ENCODE measurements around the gene CDC25B. TPM values are rescaled to one million over a fixed set of nuclear protein-coding genes. Genes with fewer than 3 reads are reported as not detected.

The CDC25B gene
- total and polyA plus RNA-seq, 2 of the 13 experiments (the other 11 are each of a cell fraction or from before 2014, with no cell fraction given) = 14.5 to 19.4 TPM

DNA sequence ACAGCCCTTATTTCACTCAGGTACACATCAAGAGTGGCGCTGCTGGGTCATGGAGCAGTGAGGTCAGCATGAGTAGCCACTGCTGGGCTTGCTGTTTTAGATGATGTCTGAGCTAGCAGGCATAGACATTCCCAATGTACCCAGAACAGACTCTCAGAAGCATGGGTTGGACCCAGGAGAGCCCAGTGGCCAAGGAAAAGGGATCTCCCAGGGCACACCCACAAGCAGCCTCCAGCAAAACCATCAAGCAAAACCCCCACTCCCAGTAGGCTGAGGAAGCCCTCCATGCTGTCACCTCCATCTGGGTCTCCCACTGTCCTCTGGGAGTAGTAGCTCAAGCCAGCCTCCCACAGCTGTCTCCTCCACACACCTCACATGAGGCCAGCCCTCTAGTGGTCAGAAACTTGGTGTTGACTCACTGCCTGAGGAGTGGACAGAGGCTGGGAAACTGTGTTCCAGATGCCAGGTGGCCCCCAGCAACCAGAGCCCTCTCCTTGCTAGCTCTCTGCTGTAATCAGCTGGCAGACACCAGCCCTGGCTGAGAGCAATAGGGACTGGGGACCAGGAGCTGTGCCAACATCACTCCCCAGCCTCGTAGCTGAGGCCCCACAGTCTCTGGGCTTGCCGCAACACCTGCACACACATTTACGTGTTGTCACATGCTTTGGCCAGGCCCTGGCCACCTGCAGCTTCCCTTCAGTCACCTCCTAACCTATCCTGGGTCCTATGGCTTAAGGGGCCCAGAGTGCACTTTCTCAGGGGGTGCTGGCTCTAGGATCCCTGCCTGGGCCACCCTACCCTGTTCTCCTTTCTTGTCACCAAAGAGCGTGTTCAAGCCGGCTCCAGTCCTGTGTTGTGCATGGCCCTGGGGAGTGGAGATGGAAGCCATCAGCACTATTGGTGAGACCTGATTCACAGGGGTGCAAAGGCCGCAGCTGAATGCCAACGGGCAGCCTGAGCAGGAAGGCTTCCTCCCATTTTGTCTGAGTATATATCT lies 22.3 kb downstream of the CDC25B start:
- ATAC-seq (peak; percentile 89), DNase-seq (ENCODE audit: low spot score) (peak; percentile 95), FAIRE-seq (peak; percentile 92)
- Histone ChIP-seq H2AFZ (ENCODE audit: low read length) (peak overlapping the region; percentile 70), H3K9me3 (ENCODE audit: low read length) (no peaks in the 10 kb centered on the region), H4K20me1 (ENCODE audit: insufficient read depth, low read length) (no peaks in the 10 kb centered on the region), H3K36me3 (replicated peaks in 1 of 2; ENCODE audit: control insufficient read depth in 1 of 2, insufficient read depth in 2 of 2, low read length in 2 of 2) (peaks cover 3 to 10% of the 10 kb centered on the region in 2 experiments), H3K4me1 (ENCODE audit: insufficient read depth, low read length) (peaks cover 37% of the 10 kb centered on the region), H3K27ac (ENCODE audit: extremely low read length, insufficient read depth, low read length) (peak overlapping the region; percentile 96), H3K27me3 (ENCODE audit: control insufficient read depth in 1 of 2, insufficient read depth in 2 of 2, low read length in 2 of 2) (peaks cover 3 to 10% of the 10 kb centered on the region in 2 experiments; a peak in 3 of 5 replicates), H3K9ac (ENCODE audit: insufficient read depth, low read depth, low read length) (peak overlapping the region; percentile 55), H3K4me2 (ENCODE audit: low read depth, low read length) (peak overlapping the region; percentile 87), H3K4me3 (replicated peaks in 1 of 3; ENCODE audit: insufficient read depth in 1 of 3, low read depth in 2 of 3, low read length in 3 of 3) (peak overlapping the region in 2 of 3 experiments; percentile 0 to 61; a peak in 4 of 6 replicates), H3K79me2 (ENCODE audit: insufficient read depth, low read length) (peaks cover 12% of the 10 kb centered on the region)
- in situ Hi-C loops (cut with HindIII; ENCODE audit: extremely low pct_ligation_motif_present, low pct_unique_long_range_greater_than_20kb) (loop anchor here (5.0 kb wide), 1 partner anchor 36 kb away; the partner anchor contains the start of gene SPEF1), intact Hi-C loops (cut with micrococcal nuclease; ENCODE audit: unreplicated experiment) (loop anchor here (1.0 to 2.0 kb wide), 2 partner anchors 31 to 66 kb away; no protein-coding TSS in a partner anchor)
- no TSS peak for BruUV-seq (replicated peaks)
- ChIA-PET CTCF (ENCODE audit: low intra/inter-chr PET ratio, low total read pairs) (interaction anchor here (0.7 to 4.6 kb wide), 6 partner anchors 23 to 69 kb away, joined by 3 to 119 read pairs (median 6); partner anchors contain the start of genes CDC25B, CENPB and SPEF1), POLR2A (interaction anchor here (0.6 to 4.8 kb wide), 20 partner anchors 9 to 1151 kb away, joined by 3 to 134 read pairs (median 4); partner anchors contain the start of genes ADISSP, CDC25B, CENPB and MAVS)
- 43% methylated on average over 8 of the region's 8 CpGs for WGBS (ENCODE audit: low lambda C conversion rate)
- TF ChIP-seq ZNF562 (CRISPR knock-in tag; IDR thresholded peaks at IDR 0.05; ENCODE audit: borderline replicate concordance) = no peak
- TF ChIP-seq SP2 (CRISPR knock-in tag; IDR thresholded peaks at IDR 0.05) = no peak
- 0 out of 2 replicates have a peak, but pooled peaks have one; percentile 29 for TF ChIP-seq ZNF616 (CRISPR knock-in tag; IDR thresholded peaks at IDR 0.05; ENCODE audit: low read depth)
- TF ChIP-seq TRIM24 (CRISPR knock-in tag; IDR thresholded peaks at IDR 0.05) = no peak
- TF ChIP-seq ZSCAN20 (CRISPR knock-in tag; IDR thresholded peaks at IDR 0.05; ENCODE audit: borderline replicate concordance) = no peak
- TF ChIP-seq, protein P1, sequence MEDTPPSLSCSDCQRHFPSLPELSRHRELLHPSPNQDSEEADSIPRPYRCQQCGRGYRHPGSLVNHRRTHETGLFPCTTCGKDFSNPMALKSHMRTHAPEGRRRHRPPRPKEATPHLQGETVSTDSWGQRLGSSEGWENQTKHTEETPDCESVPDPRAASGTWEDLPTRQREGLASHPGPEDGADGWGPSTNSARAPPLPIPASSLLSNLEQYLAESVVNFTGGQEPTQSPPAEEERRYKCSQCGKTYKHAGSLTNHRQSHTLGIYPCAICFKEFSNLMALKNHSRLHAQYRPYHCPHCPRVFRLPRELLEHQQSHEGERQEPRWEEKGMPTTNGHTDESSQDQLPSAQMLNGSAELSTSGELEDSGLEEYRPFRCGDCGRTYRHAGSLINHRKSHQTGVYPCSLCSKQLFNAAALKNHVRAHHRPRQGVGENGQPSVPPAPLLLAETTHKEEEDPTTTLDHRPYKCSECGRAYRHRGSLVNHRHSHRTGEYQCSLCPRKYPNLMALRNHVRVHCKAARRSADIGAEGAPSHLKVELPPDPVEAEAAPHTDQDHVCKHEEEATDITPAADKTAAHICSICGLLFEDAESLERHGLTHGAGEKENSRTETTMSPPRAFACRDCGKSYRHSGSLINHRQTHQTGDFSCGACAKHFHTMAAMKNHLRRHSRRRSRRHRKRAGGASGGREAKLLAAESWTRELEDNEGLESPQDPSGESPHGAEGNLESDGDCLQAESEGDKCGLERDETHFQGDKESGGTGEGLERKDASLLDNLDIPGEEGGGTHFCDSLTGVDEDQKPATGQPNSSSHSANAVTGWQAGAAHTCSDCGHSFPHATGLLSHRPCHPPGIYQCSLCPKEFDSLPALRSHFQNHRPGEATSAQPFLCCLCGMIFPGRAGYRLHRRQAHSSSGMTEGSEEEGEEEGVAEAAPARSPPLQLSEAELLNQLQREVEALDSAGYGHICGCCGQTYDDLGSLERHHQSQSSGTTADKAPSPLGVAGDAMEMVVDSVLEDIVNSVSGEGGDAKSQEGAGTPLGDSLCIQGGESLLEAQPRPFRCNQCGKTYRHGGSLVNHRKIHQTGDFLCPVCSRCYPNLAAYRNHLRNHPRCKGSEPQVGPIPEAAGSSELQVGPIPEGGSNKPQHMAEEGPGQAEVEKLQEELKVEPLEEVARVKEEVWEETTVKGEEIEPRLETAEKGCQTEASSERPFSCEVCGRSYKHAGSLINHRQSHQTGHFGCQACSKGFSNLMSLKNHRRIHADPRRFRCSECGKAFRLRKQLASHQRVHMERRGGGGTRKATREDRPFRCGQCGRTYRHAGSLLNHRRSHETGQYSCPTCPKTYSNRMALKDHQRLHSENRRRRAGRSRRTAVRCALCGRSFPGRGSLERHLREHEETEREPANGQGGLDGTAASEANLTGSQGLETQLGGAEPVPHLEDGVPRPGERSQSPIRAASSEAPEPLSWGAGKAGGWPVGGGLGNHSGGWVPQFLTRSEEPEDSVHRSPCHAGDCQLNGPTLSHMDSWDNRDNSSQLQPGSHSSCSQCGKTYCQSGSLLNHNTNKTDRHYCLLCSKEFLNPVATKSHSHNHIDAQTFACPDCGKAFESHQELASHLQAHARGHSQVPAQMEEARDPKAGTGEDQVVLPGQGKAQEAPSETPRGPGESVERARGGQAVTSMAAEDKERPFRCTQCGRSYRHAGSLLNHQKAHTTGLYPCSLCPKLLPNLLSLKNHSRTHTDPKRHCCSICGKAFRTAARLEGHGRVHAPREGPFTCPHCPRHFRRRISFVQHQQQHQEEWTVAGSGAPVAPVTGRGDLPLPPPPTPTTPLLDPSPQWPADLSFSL (CRISPR knock-in tag; IDR thresholded peaks at IDR 0.05) = no peak; the same call in 1 of the 2 replicates
- no peak for TF ChIP-seq HNRNPUL1 (IDR thresholded peaks at IDR 0.05; ENCODE audit: low read depth, low read length)
- TF ChIP-seq, protein P2, sequence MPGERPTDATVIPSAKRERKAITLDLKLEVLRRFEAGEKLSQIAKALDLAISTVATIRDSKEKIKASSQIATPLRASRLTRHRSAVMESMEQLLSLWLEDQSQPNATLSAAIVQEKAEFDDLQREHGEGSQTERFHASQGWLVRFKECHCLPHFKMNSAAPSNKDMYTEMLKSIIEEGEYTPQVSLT (CRISPR knock-in tag; IDR thresholded peaks at IDR 0.05; ENCODE audit: borderline replicate concordance, low read depth) = no peak
- peak; percentile 75; the same call in 1 of the 2 replicates for TF ChIP-seq SP5 (CRISPR knock-in tag; IDR thresholded peaks at IDR 0.05; ENCODE audit: borderline replicate concordance, low read depth)
- TF ChIP-seq CCDC6 (CRISPR knock-in tag; IDR thresholded peaks at IDR 0.05) = no peak
- peak; percentile 92 for TF ChIP-seq HDAC2 (CRISPR knock-in tag; IDR thresholded peaks at IDR 0.05)
- TF ChIP-seq, protein P3, sequence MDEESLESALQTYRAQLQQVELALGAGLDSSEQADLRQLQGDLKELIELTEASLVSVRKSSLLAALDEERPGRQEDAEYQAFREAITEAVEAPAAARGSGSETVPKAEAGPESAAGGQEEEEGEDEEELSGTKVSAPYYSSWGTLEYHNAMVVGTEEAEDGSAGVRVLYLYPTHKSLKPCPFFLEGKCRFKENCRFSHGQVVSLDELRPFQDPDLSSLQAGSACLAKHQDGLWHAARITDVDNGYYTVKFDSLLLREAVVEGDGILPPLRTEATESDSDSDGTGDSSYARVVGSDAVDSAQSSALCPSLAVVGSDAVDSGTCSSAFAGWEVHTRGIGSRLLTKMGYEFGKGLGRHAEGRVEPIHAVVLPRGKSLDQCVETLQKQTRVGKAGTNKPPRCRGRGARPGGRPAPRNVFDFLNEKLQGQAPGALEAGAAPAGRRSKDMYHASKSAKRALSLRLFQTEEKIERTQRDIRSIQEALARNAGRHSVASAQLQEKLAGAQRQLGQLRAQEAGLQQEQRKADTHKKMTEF (CRISPR knock-in tag; IDR thresholded peaks at IDR 0.05) = peak; percentile 86
- TF ChIP-seq SRF (IDR thresholded peaks at IDR 0.05; ENCODE audit: low read depth, low read length) = no peak
- TF ChIP-seq NRL (CRISPR knock-in tag; IDR thresholded peaks at IDR 0.05; ENCODE audit: borderline replicate concordance) = peak; percentile 73; the same call in 1 of the 2 replicates

All from HepG2 (cell line).